IPS-18a (cell line): ENCODE data around the gene TMEM115.
A peak's percentile ranks its signal among the peaks of the same experiment; 100 is the strongest.

ENCODE experiments used
- H3K27ac ChIP-seq: one replicate; pipeline ENCODE4 v1.5.1; 2013; ENCODE audit warnings: low read length
- H3K27me3 ChIP-seq: one replicate; pipeline ENCODE4 v1.6.1; 2013; ENCODE audit warnings: mild to moderate bottlenecking, low read length; ENCODE audit not compliant: control insufficient read depth, insufficient read depth
- H3K36me3 ChIP-seq: one replicate; pipeline ENCODE4 v1.6.1; 2013; ENCODE audit warnings: low read depth, low read length; ENCODE audit not compliant: control insufficient read depth
- H3K4me1 ChIP-seq: one replicate; pipeline ENCODE4 v1.6.1; 2013; ENCODE audit warnings: low read depth, low read length; ENCODE audit not compliant: control insufficient read depth
- H3K4me3 ChIP-seq: one replicate; pipeline ENCODE4 v1.5.1; 2013; ENCODE audit warnings: low read length
- H3K9ac ChIP-seq: one replicate; pipeline ENCODE4 v1.6.1; 2013; ENCODE audit warnings: mild to moderate bottlenecking, low read length, moderate library complexity
- H3K9me3 ChIP-seq: one replicate; pipeline ENCODE4 v1.6.1; 2013; ENCODE audit warnings: low read depth, low read length; ENCODE audit not compliant: control insufficient read depth

Gene TMEM115

GRCh38 chr3:50337175-50337861 is 22.0 kb downstream of the TMEM115 start:
- H3K36me3 ChIP-seq: peaks cover 1% of the 10 kb centered on the region

GRCh38 chr3:50336452-50337174 is 22.7 kb downstream of the TMEM115 start:
- peak overlapping the region; percentile 24 for H3K27ac ChIP-seq
- H3K27me3 ChIP-seq: peaks cover 34% of the 10 kb centered on the region
- peak overlapping the region; percentile 74 for H3K4me3 ChIP-seq
- peaks cover 8% of the 10 kb centered on the region for H3K36me3 ChIP-seq
- H3K9ac ChIP-seq: peak overlapping the region; percentile 81
- peaks cover 5% of the 10 kb centered on the region for H3K4me1 ChIP-seq
- H3K9me3 ChIP-seq: no peaks in the 10 kb centered on the region

More at GRCh38 chr3:50337175-50337861, 22.0 kb downstream of the TMEM115 start:
- H3K4me3 ChIP-seq: peak overlapping the region; percentile 74
- peaks cover 41% of the 10 kb centered on the region for H3K27me3 ChIP-seq
- peak overlapping the region; percentile 68 for H3K27ac ChIP-seq
- H3K9me3 ChIP-seq: no peaks in the 10 kb centered on the region
- peak overlapping the region; percentile 81 for H3K9ac ChIP-seq
- peaks cover 5% of the 10 kb centered on the region for H3K4me1 ChIP-seq

DNA sequence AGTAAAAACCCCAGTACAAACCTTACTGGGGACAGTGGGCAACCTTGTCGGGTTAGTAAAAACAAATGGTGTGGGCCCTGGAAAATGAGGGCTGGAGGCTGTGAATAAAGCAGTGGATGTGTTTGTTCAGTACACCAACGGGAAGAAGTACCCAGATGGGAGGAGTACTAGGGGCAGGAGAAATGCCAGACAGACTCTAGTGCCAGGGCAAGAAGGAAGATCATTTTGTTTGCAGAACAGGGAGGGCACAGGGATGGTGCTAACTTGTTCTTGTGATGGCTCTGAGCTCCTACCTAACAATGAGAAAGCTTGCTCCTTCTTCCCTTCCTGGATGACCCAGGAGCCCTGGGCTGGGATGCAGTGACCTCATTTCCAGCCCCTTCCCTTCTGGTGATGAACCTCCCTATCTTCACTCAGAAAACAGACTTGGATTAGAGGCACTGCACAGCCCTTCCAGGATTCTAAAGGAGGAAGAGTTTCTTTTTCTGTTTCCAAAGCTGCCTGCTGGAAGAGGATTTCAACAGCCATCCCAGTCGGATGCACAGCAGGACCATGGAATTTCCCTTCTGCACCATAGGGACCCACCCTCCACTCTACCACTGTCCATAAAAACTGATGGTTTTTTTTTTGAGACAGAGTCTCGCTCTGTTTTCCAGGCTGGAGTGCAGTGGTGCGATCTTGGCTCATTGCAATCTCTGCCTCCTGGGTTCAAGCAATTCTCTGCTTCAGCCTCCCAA is 24.8 kb downstream of the TMEM115 start:
- no peaks in the 10 kb centered on the region for H3K9me3 ChIP-seq
- H3K4me1 ChIP-seq: peaks cover 5% of the 10 kb centered on the region
- H3K36me3 ChIP-seq: peaks cover 29% of the 10 kb centered on the region
- no peak overlapping the region for H3K4me3 ChIP-seq
- H3K27ac ChIP-seq: no peak overlapping the region
- H3K27me3 ChIP-seq: peaks cover 13% of the 10 kb centered on the region
- no peak overlapping the region for H3K9ac ChIP-seq

GRCh38 chr3:50333744-50334328 is 25.5 kb downstream of the TMEM115 start:
- Histone ChIP-seq H3K4me3 (no peak overlapping the region), H3K9ac (no peak overlapping the region), H3K9me3 (no peaks in the 10 kb centered on the region), H3K27me3 (peaks cover 6% of the 10 kb centered on the region), H3K4me1 (peaks cover 5% of the 10 kb centered on the region), H3K36me3 (peaks cover 30% of the 10 kb centered on the region), H3K27ac (no peak overlapping the region)

- peaks cover 11% of the 10 kb centered on the region for H3K4me1 ChIP-seq
- H3K9me3 ChIP-seq: no peaks in the 10 kb centered on the region
- H3K27me3 ChIP-seq: no peaks in the 10 kb centered on the region
- H3K4me3 ChIP-seq: no peak overlapping the region
- H3K9ac ChIP-seq: no peak overlapping the region
- no peak overlapping the region for H3K27ac ChIP-seq
- H3K36me3 ChIP-seq: peaks cover 30% of the 10 kb centered on the region
Observed at GRCh38 chr3:50331364-50331907, 27.9 kb downstream of the TMEM115 start.

DNA sequence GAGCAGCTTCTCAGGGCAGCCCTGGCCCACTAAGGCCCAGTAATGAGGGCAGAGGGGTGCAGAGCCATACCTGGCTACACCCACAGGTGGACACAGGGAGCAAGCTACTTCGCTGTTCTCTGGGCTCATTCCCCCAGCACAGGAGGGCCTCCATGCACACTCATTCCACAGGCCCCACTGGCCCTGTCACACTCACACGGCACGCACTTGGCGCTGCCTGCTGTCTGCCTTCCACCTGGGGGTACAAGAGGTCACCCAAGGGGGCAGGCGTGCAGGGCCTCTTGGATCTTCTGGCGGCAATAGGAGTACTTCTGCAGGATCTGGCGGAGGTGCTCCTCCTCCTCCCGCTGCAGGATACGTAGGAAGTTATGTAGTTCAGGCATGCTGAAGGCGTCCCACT is 29.0 kb downstream of the TMEM115 start:
- peaks cover 7% of the 10 kb centered on the region for H3K4me1 ChIP-seq
- peaks cover 30% of the 10 kb centered on the region for H3K36me3 ChIP-seq
- no peaks in the 10 kb centered on the region for H3K27me3 ChIP-seq
- H3K9ac ChIP-seq: no peak overlapping the region
- no peak overlapping the region for H3K4me3 ChIP-seq
- no peak overlapping the region for H3K27ac ChIP-seq
- no peaks in the 10 kb centered on the region for H3K9me3 ChIP-seq

- Histone ChIP-seq H3K36me3 (peaks cover 30% of the 10 kb centered on the region), H3K9me3 (no peaks in the 10 kb centered on the region), H3K27me3 (no peaks in the 10 kb centered on the region), H3K27ac (peak within 1 kb of the TSS; percentile 13), H3K4me3 (peak within 1 kb of the TSS; percentile 90), H3K4me1 (peaks cover 14% of the 10 kb centered on the region), H3K9ac (peak within 1 kb of the TSS; percentile 76)
Observed at GRCh38 chr3:50327943-50328691, 31.2 kb downstream of the TMEM115 start, which contains the start of gene TUSC2. Gene TUSC2, minus strand, starts transcription at chr3:50328223. Its CDS starts 124 bp downstream, at chr3:50328099.

DNA sequence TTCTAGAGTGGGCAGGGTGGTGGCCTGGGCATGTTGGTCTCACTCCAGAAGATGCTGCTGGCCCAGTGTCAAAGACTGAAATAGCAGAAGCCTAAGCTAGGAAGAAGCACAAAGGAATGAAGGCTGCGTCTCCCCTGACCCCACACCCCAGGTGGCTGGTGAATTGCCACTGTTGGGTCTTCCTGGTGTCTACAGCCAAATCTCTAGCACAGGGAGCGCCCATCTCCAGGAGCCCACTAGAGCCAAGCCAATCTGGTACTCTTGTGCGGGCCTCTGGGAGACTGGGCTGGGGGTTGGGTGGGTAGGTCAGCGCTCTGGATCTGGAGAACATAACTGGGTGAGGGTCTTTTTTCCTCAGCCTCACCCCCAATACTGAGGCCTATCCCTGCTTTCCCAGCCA is 32.2 kb downstream of the TMEM115 start:
- no peak overlapping the region for H3K27ac ChIP-seq
- peaks cover 26% of the 10 kb centered on the region for H3K36me3 ChIP-seq
- no peaks in the 10 kb centered on the region for H3K27me3 ChIP-seq
- peaks cover 18% of the 10 kb centered on the region for H3K4me1 ChIP-seq
- peak overlapping the region; percentile 76 for H3K9ac ChIP-seq
- peak overlapping the region; percentile 90 for H3K4me3 ChIP-seq
- H3K9me3 ChIP-seq: no peaks in the 10 kb centered on the region

GRCh38 chr3:50326182-50326541 is 33.2 kb downstream of the TMEM115 start:
- no peak overlapping the region for H3K9ac ChIP-seq
- H3K27me3 ChIP-seq: no peaks in the 10 kb centered on the region
- no peaks in the 10 kb centered on the region for H3K9me3 ChIP-seq
- H3K4me3 ChIP-seq: no peak overlapping the region
- H3K36me3 ChIP-seq: peaks cover 17% of the 10 kb centered on the region
- H3K27ac ChIP-seq: no peak overlapping the region
- H3K4me1 ChIP-seq: peaks cover 18% of the 10 kb centered on the region

DNA sequence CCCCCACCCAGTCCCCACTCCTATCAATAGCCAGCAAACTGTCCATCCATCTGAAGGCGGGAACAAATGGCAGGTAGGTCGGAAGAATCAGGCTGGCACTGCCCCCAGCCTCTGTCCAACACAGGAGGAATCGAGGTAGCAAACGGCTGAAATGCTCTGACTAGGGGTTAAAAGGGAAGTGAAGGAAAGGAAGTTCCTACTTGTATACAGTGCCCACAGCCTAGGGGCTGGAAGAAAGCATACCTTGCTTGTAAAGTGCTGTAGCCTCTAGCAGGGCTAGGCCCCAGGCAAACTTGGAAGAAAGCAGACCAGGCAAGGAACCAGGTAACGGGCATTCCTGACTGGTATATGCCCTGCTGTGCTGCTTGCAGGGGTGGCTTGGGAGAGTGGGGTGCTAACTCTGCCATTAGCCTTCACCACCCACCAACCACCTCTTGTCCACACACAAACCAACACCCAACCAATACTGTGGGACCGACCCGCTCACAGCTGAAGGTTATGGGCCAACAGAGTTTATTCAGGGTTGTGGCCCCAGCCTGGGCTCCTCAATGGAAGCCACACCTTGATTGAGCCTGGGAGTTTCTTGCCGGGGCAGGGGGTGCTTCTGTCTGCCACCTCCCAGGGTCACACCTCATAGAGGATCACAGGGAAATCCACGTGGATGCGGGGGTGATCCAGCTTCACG is 33.7 kb downstream of the TMEM115 start:
- Histone ChIP-seq H3K9me3 (no peaks in the 10 kb centered on the region), H3K27ac (no peak overlapping the region), H3K4me1 (peaks cover 18% of the 10 kb centered on the region), H3K9ac (no peak overlapping the region), H3K27me3 (no peaks in the 10 kb centered on the region), H3K36me3 (peaks cover 11% of the 10 kb centered on the region), H3K4me3 (no peak overlapping the region)
